AG10803 (cell line): ENCODE data around the gene SIRPA.

ENCODE experiments used
- DNase-seq: peaks from one replicate; pipeline ENCODE4 v3.0.0; 2010; ENCODE audit warnings: low read depth
- H3K4me3 ChIP-seq: 2 replicates; pipeline ENCODE4 v1.5.1; 2011; ENCODE audit warnings: mild to moderate bottlenecking, low read length, control low read depth
- CTCF ChIP-seq: conservative IDR thresholded peaks from 2 replicates; pipeline ENCODE4 v1.5.1; 2011; ENCODE audit warnings: mild to moderate bottlenecking, low read length, control low read depth, inconsistent platforms

Gene SIRPA

GRCh38 chr20:1964659-1965405 lies 69.6 kb downstream of the SIRPA start:
- peak; percentile 50 for TF ChIP-seq CTCF
- no peak overlapping the region for H3K4me3 ChIP-seq

GRCh38 chr20:1965520-1966351 lies 70.5 kb downstream of the SIRPA start:
- H3K4me3 ChIP-seq, result peak overlapping the region; percentile 7
- peak; percentile 46 for DNase-seq
- TF ChIP-seq CTCF, result peak; percentile 84

More at GRCh38 chr20:1964659-1965405, 69.6 kb downstream of the SIRPA start:
- no peak for DNase-seq

- H3K4me3 ChIP-seq, result no peak overlapping the region
- DNase-seq, result no peak
- TF ChIP-seq CTCF, result no peak
Measured at GRCh38 chr20:1968964-1969363, 73.8 kb downstream of the SIRPA start.

- no peak for DNase-seq
- TF ChIP-seq CTCF, result no peak
- H3K4me3 ChIP-seq, result no peak overlapping the region
Measured at GRCh38 chr20:1971893-1972586, 76.8 kb downstream of the SIRPA start.

- H3K4me3 ChIP-seq, result no peak overlapping the region
- no peak for DNase-seq
- no peak for TF ChIP-seq CTCF
Measured at GRCh38 chr20:1973601-1974440, 78.6 kb downstream of the SIRPA start.

- no peak for DNase-seq
- H3K4me3 ChIP-seq, result no peak overlapping the region
- TF ChIP-seq CTCF, result no peak
Measured at GRCh38 chr20:1975291-1975690, 80.1 kb downstream of the SIRPA start.
